A549 (cell line): ENCODE results near the gene HHLA2. TPM values are rescaled to one million over a fixed set of nuclear protein-coding genes. Genes with fewer than 3 reads are reported as not detected.

Experiments
- ATAC-seq, 2 experiments: fragments of 200-7000 bp in 1 of 2; fragments of >200 bp in 1 of 2; cut with Nextera tagmentation in 1 of 2; cut with Tn5 transposase in 1 of 2; 3 replicates each; pipeline versions ENCODE4 v1.8.0 to v1.9.1; 2018 to 2020; ENCODE audit warnings: mild to moderate bottlenecking in 1 of 2, moderate library complexity in 1 of 2
- CTCF ChIA-PET: fragments of 300-600 bp; sonication (Branson Sonifier 250); formaldehyde crosslinking; extraction: SDS; loops from one replicate; lab custom pipeline; 2021; ENCODE audit warnings: antibody characterized with exemption, inconsistent platforms; lab: Yijun Ruan, JAX
- POLR2A ChIA-PET: fragments of 350-600 bp; formaldehyde crosslinking; extraction: SDS; loops from one replicate; lab custom pipeline; 2021; ENCODE audit warnings: antibody characterized with exemption, inconsistent platforms; lab: Yijun Ruan, JAX
- DNase-seq, 2 experiments: peaks; one replicate each; pipeline versions ENCODE4 v3.0.0 to v3.0.0-alpha.2; 2011 to 2016; ENCODE audit warnings: low read depth in 1 of 2, low spot score in 1 of 2
- FAIRE-seq: peaks from 2 replicates; lab custom pipeline; 2011; peaks lifted over from hg19 to GRCh38; lab: Jason Lieb, UNC
- H3K27ac ChIP-seq, 2 experiments: fragments of >200 bp; sonication (Bioruptor Twin); formaldehyde crosslinking; 3 replicates each; pipeline ENCODE4 v1.5.1; 2016 to 2017
- H3K4me1 ChIP-seq: fragments of >200 bp; sonication (Bioruptor Twin); formaldehyde crosslinking; 3 replicates; pipeline ENCODE4 v1.6.1; 2016
- H3K4me2 ChIP-seq: fragments of >200 bp; sonication (Bioruptor Twin); formaldehyde crosslinking; 3 replicates; pipeline ENCODE4 v1.6.1; 2016
- H3K4me3 ChIP-seq: fragments of >200 bp; sonication (Bioruptor Twin); formaldehyde crosslinking; 3 replicates; pipeline ENCODE4 v1.5.1; 2016
- H3K9me3 ChIP-seq: fragments of >200 bp; sonication (Bioruptor Twin); formaldehyde crosslinking; 3 replicates; pipeline ENCODE4 v1.6.1; 2016
- CBX2 ChIP-seq: fragments of 200-600 bp; sonication (generic); IDR thresholded peaks from 2 replicates; pipeline ENCODE4 v1.6.1; 2016; ENCODE audit warnings: low read depth, mild to moderate bottlenecking, borderline replicate concordance
- CEBPB ChIP-seq, 2 experiments: fragments of >200 bp in 1 of 2; sonication (Bioruptor Twin) in 1 of 2; formaldehyde crosslinking in 1 of 2; IDR thresholded peaks; 2 replicates each; pipeline ENCODE4 v1.6.1; 2012 to 2016
- CTCF ChIP-seq: fragments of >200 bp; sonication (Bioruptor Twin); formaldehyde crosslinking; IDR thresholded peaks from 3 replicates; pipeline ENCODE4 v1.5.1; 2016
- GATA3 ChIP-seq: IDR thresholded peaks from 2 replicates; pipeline ENCODE4 v1.6.1; 2012; ENCODE audit warnings: borderline replicate concordance
- HOXA7 ChIP-seq: fragments of 250-450 bp; sonication (Bioruptor Pico); IDR thresholded peaks from 2 replicates; pipeline ENCODE4 v1.5.0; 2020; ENCODE audit warnings: mild to moderate bottlenecking, moderate library complexity
- HOXB5 ChIP-seq: fragments of 250-450 bp; sonication (Bioruptor Pico); IDR thresholded peaks from 2 replicates; pipeline ENCODE4 v1.5.0; 2020; ENCODE audit warnings: mild to moderate bottlenecking, moderate library complexity
- JUNB ChIP-seq: fragments of >200 bp; sonication (Bioruptor Twin); formaldehyde crosslinking; IDR thresholded peaks from 2 replicates; pipeline ENCODE4 v1.6.1; 2016
- KDM1A ChIP-seq: fragments of 200-600 bp; sonication (generic); IDR thresholded peaks from 2 replicates; pipeline ENCODE4 v1.6.1; 2016; ENCODE audit warnings: low read depth, mild to moderate bottlenecking
- MAZ ChIP-seq: fragments of 150-350 bp; IDR thresholded peaks from 2 replicates; pipeline ENCODE4 v1.6.1; 2014; ENCODE audit warnings: antibody characterized with exemption, low read depth, low read length, borderline replicate concordance
- NFE2L2 ChIP-seq: fragments of 150-350 bp; conservative IDR thresholded peaks from 2 replicates; pipeline ENCODE4 v1.6.1; 2014; ENCODE audit warnings: low read length
- NPAS2 ChIP-seq: fragments of 250-450 bp; sonication (Bioruptor Pico); IDR thresholded peaks from 2 replicates; pipeline ENCODE4 v1.8.0; 2022; ENCODE audit warnings: mild to moderate bottlenecking, moderate library complexity, borderline replicate concordance
- PHF8 ChIP-seq: fragments of 200-600 bp; sonication (generic); IDR thresholded peaks from 2 replicates; pipeline ENCODE4 v1.6.1; 2016; ENCODE audit warnings: low read depth, mild to moderate bottlenecking, antibody characterized with exemption, moderate library complexity, borderline replicate concordance
- RARB ChIP-seq: fragments of 250-450 bp; sonication (Bioruptor Pico); IDR thresholded peaks from 2 replicates; pipeline ENCODE4 v1.8.0; 2021; ENCODE audit warnings: mild to moderate bottlenecking, moderate library complexity
- REST ChIP-seq: fragments of 200-600 bp; sonication (generic); IDR thresholded peaks from 2 replicates; pipeline ENCODE4 v1.6.1; 2016; ENCODE audit warnings: antibody characterized with exemption, mild to moderate bottlenecking, moderate library complexity
- SREBF2 ChIP-seq: fragments of 450-650 bp; IDR thresholded peaks from 2 replicates; pipeline ENCODE4 v1.6.1; 2014; ENCODE audit warnings: mild to moderate bottlenecking, moderate library complexity
- TFCP2L1 ChIP-seq: fragments of 250-450 bp; sonication (Bioruptor Pico); IDR thresholded peaks from 2 replicates; pipeline ENCODE4 v1.5.0; 2021; ENCODE audit warnings: mild to moderate bottlenecking
- TP53 ChIP-seq: fragments of 250-450 bp; sonication (Bioruptor Pico); IDR thresholded peaks from 2 replicates; pipeline ENCODE4 v1.5.0; 2021; ENCODE audit warnings: mild to moderate bottlenecking, moderate library complexity
- WGBS: methylation state at CpG from one replicate; pipeline ENCODE4 v1.1.6; 2017; ENCODE audit errors: missing lambda C conversion rate; 5-methylcytosine and 5-hydroxymethylcytosine counted together
- polyA plus RNA-seq, 4 experiments: library from polyadenylated mRNA; depleted of rRNA in 3 of 4; stranded (reverse); fragments of >200 nt; fragmentation: RNase III in 1 of 4; extraction: RNeasy Plus Mini Kit Qiagen cat#74134 plus additional on column Dnase treatment in 1 of 4; gene quantifications; 2 replicates in 3 of 4; 3 replicates in 1 of 4; pipeline ENCODE4 v1.2.3, GENCODE V29; 2011 to 2017
- TF ChIP-seq, protein P1 (sequence below): fragments of >200 bp; sonication (Bioruptor Twin); formaldehyde crosslinking; IDR thresholded peaks from 2 replicates; pipeline ENCODE4 v1.6.1; 2016

HHLA2 gene
- polyA plus RNA-seq, 2 of the 4 experiments (the other 2 are of a cell fraction): 0.08 to 0.48 TPM

DNA sequence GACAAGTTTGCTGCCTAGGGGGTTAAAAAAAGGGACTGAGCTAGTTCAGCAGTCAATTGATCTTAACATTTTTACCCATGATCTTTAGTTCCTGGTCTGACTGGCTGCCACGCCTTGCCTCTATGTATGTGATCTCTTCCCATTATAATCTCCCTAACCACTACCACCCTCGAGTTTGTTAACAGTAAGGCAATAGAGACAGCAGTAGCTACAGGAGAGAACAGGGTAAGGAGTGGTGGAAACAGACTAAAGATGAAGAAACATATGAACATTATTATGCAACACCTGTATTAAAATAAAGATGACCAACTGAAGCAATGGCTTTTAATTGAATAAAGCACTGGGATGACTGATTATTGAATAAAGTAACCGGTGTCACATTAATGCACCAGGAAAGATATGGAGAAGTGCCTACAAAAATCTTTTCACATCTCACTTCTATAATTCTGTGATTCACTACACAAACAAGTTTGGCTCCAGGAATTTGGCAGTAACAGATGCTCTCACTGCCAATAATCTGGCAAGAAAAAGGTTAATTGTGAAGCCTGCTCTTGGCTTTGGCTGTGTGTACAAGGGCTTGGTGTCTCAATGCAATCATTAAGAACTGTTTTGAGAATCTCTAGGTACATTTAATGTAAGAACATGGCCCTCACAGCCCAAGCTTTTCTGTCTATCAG, 95.7 kb downstream of the HHLA2 start:
- POLR2A ChIA-PET: no interaction called here
- no peak overlapping the region for H3K4me2 ChIP-seq
- no peak overlapping the region for H3K27ac ChIP-seq
- CTCF ChIA-PET: interaction anchor here (1.2 to 1.7 kb wide), 4 partner anchors 12 to 454 kb away, joined by 3 to 5 read pairs (median 4); no protein-coding TSS in a partner anchor
- WGBS: 33% methylated on average over 3 of the region's 3 CpGs
- FAIRE-seq: no peak
- no peak for ATAC-seq
- no peaks in the 10 kb centered on the region for H3K9me3 ChIP-seq
- H3K4me3 ChIP-seq: no peak overlapping the region
- TF ChIP-seq TP53 (CRISPR knock-in tag): no peak
- no peak for TF ChIP-seq REST
- TF ChIP-seq KDM1A: no peak
- no peak for TF ChIP-seq JUNB
- TF ChIP-seq CEBPB (IDR thresholded peaks at IDR 0.05): peak in 1 of 2 experiments; percentile 28; a peak in 2 of 4 replicates
- no peak for TF ChIP-seq NPAS2 (CRISPR knock-in tag)
- TF ChIP-seq HOXA7 (CRISPR knock-in tag): no peak
- no peak for DNase-seq
- H3K4me1 ChIP-seq: peaks cover 8% of the 10 kb centered on the region; the same call in 1 of the 3 replicates

- H3K9me3 ChIP-seq: no peaks in the 10 kb centered on the region
- H3K27ac ChIP-seq: no peak overlapping the region
- DNase-seq: no peak
- H3K4me3 ChIP-seq: no peak overlapping the region
- no peak for FAIRE-seq
- no peak overlapping the region for H3K4me2 ChIP-seq
- ChIA-PET POLR2A (no interaction called here), CTCF (interaction anchor here (0.7 to 1.7 kb wide), 7 partner anchors 9 to 537 kb away, joined by 3 to 5 read pairs (median 3); no protein-coding TSS in a partner anchor)
- ATAC-seq: no peak
- H3K4me1 ChIP-seq: peaks cover 8% of the 10 kb centered on the region; the same call in 1 of the 3 replicates
- TF ChIP-seq RARB (no peak), NPAS2 (CRISPR knock-in tag) (no peak), HOXA7 (CRISPR knock-in tag) (no peak), SREBF2 (no peak), TFCP2L1 (CRISPR knock-in tag) (no peak), CTCF (no peak), MAZ (no peak), HOXB5 (CRISPR knock-in tag) (no peak), GATA3 (no peak), NFE2L2 (no peak), PHF8 (no peak), CBX2 (no peak)
- TF ChIP-seq, protein P1, sequence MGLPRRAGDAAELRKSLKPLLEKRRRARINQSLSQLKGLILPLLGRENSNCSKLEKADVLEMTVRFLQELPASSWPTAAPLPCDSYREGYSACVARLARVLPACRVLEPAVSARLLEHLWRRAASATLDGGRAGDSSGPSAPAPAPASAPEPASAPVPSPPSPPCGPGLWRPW: no peak
- WGBS: 86% methylated on average over 2 of the region's 3 CpGs
Measured at GRCh38 chr3:108393128-108393900, 97.0 kb downstream of the HHLA2 start.
